Ishikawa (cell line): Measurements from ENCODE around the gene SPATA16.

Experiments
- CEBPB ChIP-seq: IDR thresholded peaks from 2 replicates; pipeline ENCODE4 v1.6.1; 2012
- CREB1 ChIP-seq: IDR thresholded peaks from 2 replicates; pipeline ENCODE4 v1.6.1; 2012; ENCODE audit warnings: low read depth
- EP300 ChIP-seq: IDR thresholded peaks from 2 replicates; pipeline ENCODE4 v1.6.1; 2012; ENCODE audit warnings: borderline replicate concordance
- RAD21 ChIP-seq: IDR thresholded peaks from 2 replicates; pipeline ENCODE4 v1.6.1; 2012; ENCODE audit warnings: low read depth
- TCF12 ChIP-seq: IDR thresholded peaks from 2 replicates; pipeline ENCODE4 v1.6.1; 2012; ENCODE audit warnings: low read depth
- TEAD4 ChIP-seq: IDR thresholded peaks from 2 replicates; pipeline ENCODE4 v1.6.1; 2012
- TF ChIP-seq, protein P1 (sequence below): IDR thresholded peaks from 2 replicates; pipeline ENCODE4 v1.6.1; 2012; ENCODE audit warnings: low read depth, mild to moderate bottlenecking
- TF ChIP-seq, protein P2 (sequence below): IDR thresholded peaks from 2 replicates; pipeline ENCODE4 v1.6.1; 2012
- TF ChIP-seq, protein P3 (sequence below): IDR thresholded peaks from 2 replicates; pipeline ENCODE4 v1.6.1; 2012

DNA sequence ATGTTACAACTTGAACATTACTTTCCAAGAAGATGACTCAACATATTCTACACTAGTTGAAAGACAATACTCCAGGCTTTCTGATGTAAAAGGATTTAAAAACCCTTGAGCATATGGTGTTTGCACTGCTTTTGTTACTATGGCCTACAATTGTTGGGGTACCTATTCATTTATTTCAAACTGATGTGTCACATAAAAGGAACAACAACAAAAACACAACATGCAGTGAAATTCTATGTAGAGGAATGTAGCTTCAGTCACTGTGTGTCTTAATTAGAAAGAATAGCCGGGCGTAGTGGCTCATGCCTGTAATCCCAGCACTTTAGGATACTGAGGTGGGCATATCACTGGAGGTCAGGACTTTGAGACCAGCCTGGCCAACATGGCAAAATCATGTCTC lies 1.6 kb downstream of the SPATA16 start:
- TF ChIP-seq TEAD4, result no peak
- no peak for TF ChIP-seq CEBPB
- TF ChIP-seq, protein P1, sequence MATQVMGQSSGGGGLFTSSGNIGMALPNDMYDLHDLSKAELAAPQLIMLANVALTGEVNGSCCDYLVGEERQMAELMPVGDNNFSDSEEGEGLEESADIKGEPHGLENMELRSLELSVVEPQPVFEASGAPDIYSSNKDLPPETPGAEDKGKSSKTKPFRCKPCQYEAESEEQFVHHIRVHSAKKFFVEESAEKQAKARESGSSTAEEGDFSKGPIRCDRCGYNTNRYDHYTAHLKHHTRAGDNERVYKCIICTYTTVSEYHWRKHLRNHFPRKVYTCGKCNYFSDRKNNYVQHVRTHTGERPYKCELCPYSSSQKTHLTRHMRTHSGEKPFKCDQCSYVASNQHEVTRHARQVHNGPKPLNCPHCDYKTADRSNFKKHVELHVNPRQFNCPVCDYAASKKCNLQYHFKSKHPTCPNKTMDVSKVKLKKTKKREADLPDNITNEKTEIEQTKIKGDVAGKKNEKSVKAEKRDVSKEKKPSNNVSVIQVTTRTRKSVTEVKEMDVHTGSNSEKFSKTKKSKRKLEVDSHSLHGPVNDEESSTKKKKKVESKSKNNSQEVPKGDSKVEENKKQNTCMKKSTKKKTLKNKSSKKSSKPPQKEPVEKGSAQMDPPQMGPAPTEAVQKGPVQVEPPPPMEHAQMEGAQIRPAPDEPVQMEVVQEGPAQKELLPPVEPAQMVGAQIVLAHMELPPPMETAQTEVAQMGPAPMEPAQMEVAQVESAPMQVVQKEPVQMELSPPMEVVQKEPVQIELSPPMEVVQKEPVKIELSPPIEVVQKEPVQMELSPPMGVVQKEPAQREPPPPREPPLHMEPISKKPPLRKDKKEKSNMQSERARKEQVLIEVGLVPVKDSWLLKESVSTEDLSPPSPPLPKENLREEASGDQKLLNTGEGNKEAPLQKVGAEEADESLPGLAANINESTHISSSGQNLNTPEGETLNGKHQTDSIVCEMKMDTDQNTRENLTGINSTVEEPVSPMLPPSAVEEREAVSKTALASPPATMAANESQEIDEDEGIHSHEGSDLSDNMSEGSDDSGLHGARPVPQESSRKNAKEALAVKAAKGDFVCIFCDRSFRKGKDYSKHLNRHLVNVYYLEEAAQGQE, result no peak
- no peak for TF ChIP-seq CREB1
- TF ChIP-seq, protein P2, sequence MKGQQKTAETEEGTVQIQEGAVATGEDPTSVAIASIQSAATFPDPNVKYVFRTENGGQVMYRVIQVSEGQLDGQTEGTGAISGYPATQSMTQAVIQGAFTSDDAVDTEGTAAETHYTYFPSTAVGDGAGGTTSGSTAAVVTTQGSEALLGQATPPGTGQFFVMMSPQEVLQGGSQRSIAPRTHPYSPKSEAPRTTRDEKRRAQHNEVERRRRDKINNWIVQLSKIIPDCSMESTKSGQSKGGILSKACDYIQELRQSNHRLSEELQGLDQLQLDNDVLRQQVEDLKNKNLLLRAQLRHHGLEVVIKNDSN, result no peak
- TF ChIP-seq, protein P3, sequence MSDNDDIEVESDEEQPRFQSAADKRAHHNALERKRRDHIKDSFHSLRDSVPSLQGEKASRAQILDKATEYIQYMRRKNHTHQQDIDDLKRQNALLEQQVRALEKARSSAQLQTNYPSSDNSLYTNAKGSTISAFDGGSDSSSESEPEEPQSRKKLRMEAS, result no peak
- TF ChIP-seq TCF12, result no peak
- TF ChIP-seq EP300, result no peak
- TF ChIP-seq RAD21, result no peak
